ENCODE results near the gene AMIGO1.
A peak's percentile ranks its signal among the peaks of the same experiment; 100 is the strongest.
"Not testable (repeated sequence)": the region's sequence is repeated elsewhere in the genome, so short reads cannot be mapped to it uniquely, and the experiment has no call there.

AMIGO1 gene

DNA sequence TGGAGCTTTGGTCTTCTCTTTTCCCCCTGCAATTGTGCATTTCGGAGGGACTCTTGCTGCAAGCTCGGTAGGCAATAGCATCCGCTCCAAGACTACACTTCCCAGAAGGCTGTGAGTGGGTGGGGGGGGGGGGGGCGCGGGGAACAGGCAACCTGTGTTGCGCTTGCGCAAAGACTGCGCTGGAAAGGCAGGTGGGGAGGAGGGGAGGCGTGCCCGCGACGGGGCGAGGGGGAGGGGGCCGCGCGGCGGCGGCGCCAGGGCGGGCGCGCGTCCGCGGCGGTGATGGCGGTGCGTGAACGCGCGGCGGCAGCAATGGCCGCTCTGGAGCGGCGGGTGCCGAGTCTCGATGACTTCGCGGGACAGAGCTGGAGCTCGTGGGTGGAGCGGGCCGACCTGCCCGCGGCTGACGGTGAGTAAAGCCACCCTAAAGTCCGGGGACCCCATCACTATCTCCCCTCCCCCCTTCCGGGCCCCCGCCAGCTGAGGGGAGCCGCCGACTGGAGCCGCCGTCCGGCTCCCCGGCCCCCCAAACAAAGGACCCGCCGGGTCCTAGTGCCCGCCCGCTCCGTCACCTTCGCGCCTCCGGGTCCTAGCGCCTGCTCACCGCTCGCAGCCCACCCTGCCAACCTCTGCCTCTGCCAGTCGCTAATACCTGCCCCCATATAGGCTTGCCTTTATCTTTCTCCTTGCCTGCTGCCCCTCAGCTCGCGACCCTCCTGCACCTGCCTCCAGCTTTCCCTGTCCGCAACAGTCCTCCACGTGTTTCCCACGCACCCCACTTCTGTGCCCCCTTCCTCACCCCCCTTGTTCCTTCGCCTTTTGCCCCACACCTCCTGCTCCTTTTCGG, 25.6 kb downstream of the AMIGO1 start, which contains the start of gene ATXN7L2:
TSS of gene ATXN7L2 (plus strand) at position 234 of the 847 bp plus-strand sequence. CDS start at position 283, 49 bp downstream.
- DNase-seq (ENCODE audit: low read depth): peak; percentile 83

GRCh38 chr1:109482791-109483671, 26.5 kb downstream of the AMIGO1 start:
- no peak for DNase-seq (ENCODE audit: low read depth)

DNA sequence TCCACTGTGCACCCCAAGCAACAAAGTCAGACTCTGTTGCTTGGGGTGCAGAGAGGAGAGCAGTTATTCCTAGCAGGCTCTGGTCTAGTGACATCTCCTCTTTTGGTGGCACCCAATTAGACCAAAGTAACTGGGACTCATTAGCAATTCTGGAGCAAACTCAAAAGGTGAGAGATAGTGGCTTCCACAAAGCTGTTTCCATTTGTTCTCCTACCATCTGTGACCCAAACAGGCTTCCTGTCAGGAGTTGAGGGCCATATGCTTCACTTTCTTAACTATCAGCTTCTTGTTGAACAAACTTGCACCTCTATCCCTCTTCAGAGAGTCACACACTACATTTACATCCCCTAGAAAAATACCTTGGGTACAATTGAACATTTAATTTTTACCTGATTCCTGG, 27.3 kb downstream of the AMIGO1 start:
- no peak for DNase-seq (ENCODE audit: low read depth)

GRCh38 chr1:109481646-109482045, 27.9 kb downstream of the AMIGO1 start:
- no peak for DNase-seq (ENCODE audit: low read depth)

DNA sequence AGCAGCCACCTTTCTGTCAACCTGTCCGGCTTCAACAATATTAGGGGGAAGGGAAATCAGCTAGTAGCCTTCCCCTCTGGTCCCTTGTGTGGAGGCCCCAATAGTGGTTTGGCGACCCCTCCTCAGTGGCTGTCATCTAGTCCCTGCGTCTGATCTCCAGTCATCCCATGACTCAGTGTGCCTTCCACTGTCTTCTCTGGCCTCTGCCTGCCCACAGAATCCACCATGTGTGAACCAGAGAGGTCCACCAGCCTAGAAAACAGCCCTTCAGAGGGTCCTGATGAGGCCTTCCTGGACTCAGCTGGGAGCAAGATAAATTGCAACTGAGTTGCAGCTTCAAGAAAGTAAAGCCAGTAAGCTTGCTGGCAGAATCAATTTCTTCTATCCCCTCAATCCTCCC, 29.6 kb downstream of the AMIGO1 start:
- no peak for DNase-seq (ENCODE audit: low read depth)

DNA sequence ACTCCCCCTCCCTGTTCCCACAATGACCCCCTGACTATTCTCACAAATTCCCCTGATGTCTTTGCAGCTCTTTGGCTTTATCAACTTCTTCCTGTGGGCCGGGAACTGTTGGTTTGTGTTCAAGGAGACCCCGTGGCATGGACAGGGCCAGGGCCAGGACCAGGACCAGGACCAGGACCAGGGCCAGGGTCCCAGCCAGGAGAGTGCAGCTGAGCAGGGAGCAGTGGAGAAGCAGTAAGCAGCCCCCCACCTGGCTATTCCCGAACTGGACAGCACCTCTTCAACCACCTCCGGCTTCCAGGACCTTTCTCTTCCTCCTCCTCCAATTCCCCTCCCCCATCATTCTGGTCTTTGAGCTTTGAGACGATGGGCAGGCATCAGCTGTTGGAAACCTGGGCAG, 30.2 kb downstream of the AMIGO1 start:
- DNase-seq (ENCODE audit: low read depth): no peak

GRCh38 chr1:109478806-109479205, 30.7 kb downstream of the AMIGO1 start:
- DNase-seq (ENCODE audit: low read depth): no peak

DNA sequence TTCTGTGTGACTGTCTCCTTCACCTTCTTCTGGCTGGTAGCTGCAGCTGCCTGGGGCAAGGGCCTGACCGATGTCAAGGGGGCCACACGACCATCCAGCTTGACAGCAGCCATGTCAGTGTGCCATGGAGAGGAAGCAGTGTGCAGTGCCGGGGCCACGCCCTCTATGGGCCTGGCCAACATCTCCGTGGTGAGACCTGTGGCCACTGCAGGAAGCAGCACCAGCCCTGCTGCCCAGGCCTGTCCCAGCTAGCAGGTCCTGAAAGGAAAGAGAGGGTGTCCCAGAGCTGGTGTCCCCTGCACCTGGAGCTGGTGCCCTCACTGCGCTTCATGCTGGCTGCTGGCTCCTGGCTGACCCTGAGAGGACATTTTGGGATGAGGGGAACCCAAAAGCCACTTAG, 31.7 kb downstream of the AMIGO1 start:
- DNase-seq (ENCODE audit: low read depth): no peak

- DNase-seq (ENCODE audit: low read depth): no peak
Measured at GRCh38 chr1:109476825-109477224, 32.7 kb downstream of the AMIGO1 start.

DNA sequence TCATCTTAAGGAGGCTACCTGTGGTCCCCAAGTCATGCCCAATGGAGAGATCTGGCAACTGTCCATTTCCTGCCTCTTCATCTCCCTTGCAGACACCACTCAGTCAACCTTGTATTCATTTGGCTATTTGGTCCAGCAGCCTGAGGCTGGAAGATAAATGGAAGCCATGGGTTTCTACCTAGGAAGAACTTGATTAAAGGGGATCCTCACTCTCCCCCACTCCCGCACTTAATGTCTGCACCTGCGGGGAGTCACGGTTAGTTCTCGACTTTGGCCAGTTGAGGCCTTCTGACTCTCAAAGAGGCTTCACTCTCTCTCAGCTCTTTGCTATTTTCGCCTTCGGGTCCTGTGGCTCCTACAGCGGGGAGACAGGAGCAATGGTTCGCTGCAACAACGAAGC, 34.3 kb downstream of the AMIGO1 start:
- DNase-seq (ENCODE audit: low read depth): no peak

DNA sequence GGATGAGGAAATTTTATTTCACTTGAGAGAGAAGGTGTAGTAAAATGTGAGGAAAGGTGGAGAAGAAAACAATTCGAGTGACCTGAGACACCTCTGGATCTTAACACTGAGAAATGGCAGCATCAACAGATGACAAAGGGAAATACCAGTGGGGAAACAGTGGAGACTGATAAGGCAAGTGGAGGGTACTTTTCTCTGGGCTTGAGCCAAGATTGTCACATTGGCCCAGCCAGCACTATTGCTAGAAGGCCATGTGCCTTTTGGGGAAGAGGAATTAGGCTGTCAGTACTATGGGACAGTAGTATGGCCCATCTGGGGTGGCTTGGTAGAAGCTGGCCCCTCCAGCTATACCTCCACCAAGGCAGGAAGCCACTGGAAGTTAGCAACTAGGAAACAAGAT, 34.8 kb downstream of the AMIGO1 start:
- no peak for DNase-seq (ENCODE audit: low read depth)

- DNase-seq (ENCODE audit: low read depth): not testable (repeated sequence)
Measured at GRCh38 chr1:109473284-109474057, 36.1 kb downstream of the AMIGO1 start.

- no peak for DNase-seq (ENCODE audit: low read depth)
Measured at GRCh38 chr1:109472779-109473178, 36.7 kb downstream of the AMIGO1 start.

DNA sequence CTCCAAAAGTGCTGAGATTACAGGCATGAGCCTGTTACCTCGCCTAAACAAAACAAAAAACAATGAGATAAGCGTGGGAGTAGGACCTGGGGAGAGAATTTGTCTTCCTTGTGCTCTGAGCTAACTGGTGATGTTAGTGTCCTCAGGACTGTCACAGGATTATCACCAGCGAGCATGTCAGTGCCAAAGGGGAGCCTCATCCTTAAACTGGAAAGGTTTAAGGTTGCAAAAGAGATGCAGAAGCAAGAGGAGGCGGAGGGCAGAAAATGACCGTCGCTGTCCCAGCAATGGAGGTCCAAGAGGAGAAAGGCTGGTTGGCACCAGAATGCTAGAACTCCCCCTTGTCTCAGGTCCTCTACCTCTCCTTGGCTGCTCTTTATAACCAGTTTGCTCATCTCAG, 39.3 kb downstream of the AMIGO1 start:
- DNase-seq (ENCODE audit: low read depth): no peak

DNA sequence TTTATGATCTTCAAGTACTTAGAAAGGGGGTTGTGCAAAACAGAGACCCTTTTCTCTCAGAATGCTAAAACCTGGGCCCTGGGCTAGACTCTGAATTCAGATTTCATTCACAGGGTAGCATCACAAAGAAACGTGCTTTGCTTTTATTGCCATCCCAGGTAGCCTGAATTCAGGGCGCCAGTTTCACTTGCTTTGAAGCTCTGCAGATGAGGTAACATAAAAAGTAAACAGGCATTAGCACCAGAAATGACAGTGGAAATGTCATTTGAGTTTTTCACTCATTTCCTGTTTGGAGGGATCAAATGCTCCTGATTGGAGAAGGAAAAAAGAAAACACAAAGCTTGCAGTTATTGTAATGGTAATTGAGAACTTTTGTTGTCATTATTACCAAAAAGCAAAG, 40.6 kb downstream of the AMIGO1 start:
- DNase-seq (ENCODE audit: low read depth): no peak

- DNase-seq (ENCODE audit: low read depth): no peak
Measured at GRCh38 chr1:109468061-109468460, 41.5 kb downstream of the AMIGO1 start.

- DNase-seq (ENCODE audit: low read depth): no peak
Measured at GRCh38 chr1:109467301-109467777, 42.2 kb downstream of the AMIGO1 start.

- DNase-seq (ENCODE audit: low read depth): no peak
Measured at GRCh38 chr1:109466452-109467300, 42.9 kb downstream of the AMIGO1 start, which contains the start of gene SYPL2. Gene SYPL2, plus strand, starts transcription at chr1:109466546. Its CDS starts 298 bp downstream, at chr1:109466844.

DNA sequence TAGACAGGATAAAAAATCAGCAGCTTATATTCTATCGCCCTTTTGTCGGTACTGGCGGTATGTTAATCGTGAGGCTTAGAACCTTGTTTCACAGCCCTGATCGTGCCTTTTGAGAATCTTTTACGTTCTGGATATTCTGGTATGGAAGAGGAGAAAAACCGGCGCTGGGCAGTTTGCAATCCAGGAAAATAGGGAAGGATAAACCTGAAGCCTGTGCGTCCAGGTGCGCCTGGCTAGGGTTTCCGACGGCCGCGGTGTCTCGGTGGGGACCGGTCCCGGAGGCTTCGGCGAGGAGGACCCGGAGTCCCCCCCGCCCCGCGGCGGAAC, 43.4 kb downstream of the AMIGO1 start:
- no peak for DNase-seq (ENCODE audit: low read depth)

DNA sequence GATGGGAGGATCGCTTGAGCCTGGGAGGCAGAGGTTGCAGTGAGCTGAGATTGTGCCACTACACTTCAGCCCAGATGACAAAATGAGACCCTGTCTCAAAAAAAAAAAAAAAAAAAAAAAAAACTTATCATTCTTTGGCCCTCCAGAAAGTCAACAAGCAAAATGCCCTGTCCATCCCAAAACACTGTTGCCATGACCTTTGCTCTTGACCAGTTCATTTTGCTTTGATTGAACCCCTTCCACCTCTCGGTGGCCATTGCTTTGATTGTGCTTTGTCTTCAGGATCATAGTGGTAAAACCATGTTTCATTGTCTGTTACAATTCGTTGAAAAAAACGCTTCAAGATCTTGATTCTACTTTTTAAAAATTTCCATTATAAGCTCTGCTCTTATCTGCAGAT, 51.7 kb downstream of the AMIGO1 start:
- DNase-seq (ENCODE audit: low read depth): no peak

DNA sequence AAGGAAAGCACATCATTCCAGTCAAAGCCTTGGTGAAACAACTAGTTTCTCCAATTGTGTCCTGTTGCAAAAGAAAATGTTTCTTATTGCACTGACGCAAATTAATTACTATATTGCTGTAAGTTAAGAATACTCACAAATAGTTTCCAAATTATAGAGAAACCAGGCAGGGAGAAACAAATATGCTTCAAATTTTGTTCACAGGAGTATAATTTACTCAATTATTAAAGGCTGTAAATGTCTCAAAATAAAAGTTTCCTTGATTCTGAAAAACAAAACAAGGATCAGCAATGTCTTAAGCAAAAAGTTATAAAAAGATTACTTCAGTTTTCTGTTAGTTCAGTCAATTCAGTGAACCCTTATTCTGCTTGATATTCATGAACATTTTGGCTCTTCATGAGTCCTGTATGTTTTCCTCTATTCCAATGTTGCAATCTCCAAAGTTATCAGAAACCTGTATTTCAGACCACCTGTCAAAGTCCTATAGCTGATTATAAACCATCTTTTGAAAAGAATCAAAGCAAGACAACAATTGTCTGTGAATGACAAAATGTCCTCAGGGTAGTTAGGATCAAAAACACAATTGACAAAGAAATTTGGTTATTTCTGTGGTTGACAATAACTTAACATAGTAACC, 54.9 kb downstream of the AMIGO1 start:
- no peak for DNase-seq (ENCODE audit: low read depth)

All from stromal cell of bone marrow (primary cell).